GM23338 (cell line): ENCODE data around the gene MEGF11. TPM values are rescaled to one million over a fixed set of nuclear protein-coding genes. Genes with fewer than 3 reads are reported as not detected.

Experiments
- ATAC-seq: fragments of 200-7000 bp; cut with Tn5 transposase; 3 replicates; pipeline ENCODE4 v1.9.1; 2020
- DNase-seq: peaks from one replicate; pipeline ENCODE4 v3.0.0-alpha.2; 2015; ENCODE audit warnings: low spot score
- H2AFZ ChIP-seq: fragments of 200-600 bp; sonication (generic); 2 replicates; pipeline ENCODE4 v1.8.0; 2016; ENCODE audit warnings: antibody characterized with exemption, mild to moderate bottlenecking, moderate library complexity
- H3F3A ChIP-seq: fragments of 200-600 bp; sonication (generic); replicated peaks from 2 replicates; pipeline ENCODE4 v1.8.0; 2017; ENCODE audit warnings: antibody characterized with exemption, mixed run types, low read depth
- H3K27ac ChIP-seq: fragments of 200-600 bp; sonication (generic); 2 replicates; pipeline ENCODE4 v1.6.1; 2016; ENCODE audit warnings: low read depth
- H3K27me3 ChIP-seq: fragments of 200-600 bp; sonication (generic); 2 replicates; pipeline ENCODE4 v1.8.0; 2016; ENCODE audit warnings: mild to moderate bottlenecking, mixed run types, moderate library complexity; ENCODE audit not compliant: insufficient read depth
- H3K36me3 ChIP-seq: fragments of 200-600 bp; sonication (generic); 2 replicates; pipeline ENCODE4 v1.8.0; 2016; ENCODE audit warnings: mild to moderate bottlenecking; ENCODE audit not compliant: insufficient read depth
- H3K4me1 ChIP-seq: fragments of 200-600 bp; sonication (generic); 2 replicates; pipeline ENCODE4 v1.8.0; 2016; ENCODE audit warnings: mild to moderate bottlenecking, moderate library complexity; ENCODE audit not compliant: insufficient read depth
- H3K4me2 ChIP-seq: fragments of 200-600 bp; sonication (generic); 2 replicates; pipeline ENCODE4 v1.7.1; 2017; ENCODE audit warnings: mixed run types
- H3K4me3 ChIP-seq: fragments of 200-600 bp; sonication (generic); 2 replicates; pipeline ENCODE4 v1.6.1; 2016; ENCODE audit warnings: mixed run types
- H3K79me2 ChIP-seq: fragments of 200-600 bp; sonication (generic); replicated peaks from 2 replicates; pipeline ENCODE4 v1.8.0; 2017; ENCODE audit warnings: mild to moderate bottlenecking; ENCODE audit not compliant: insufficient read depth
- H3K9me2 ChIP-seq: fragments of 200-600 bp; sonication (generic); 2 replicates; pipeline ENCODE4 v1.8.0; 2017; ENCODE audit not compliant: insufficient read depth
- H4K20me1 ChIP-seq: fragments of 200-600 bp; sonication (generic); replicated peaks from 2 replicates; pipeline ENCODE4 v1.8.0; 2017; ENCODE audit warnings: mild to moderate bottlenecking; ENCODE audit not compliant: insufficient read depth
- H3K27ac Mint-ChIP-seq: 2 replicates; pipeline ENCODE4 v1.8.0; 2020; ENCODE audit warnings: inconsistent platforms, mild to moderate bottlenecking, moderate library complexity, mixed read lengths
- H3K27me3 Mint-ChIP-seq: 3 replicates; pipeline ENCODE4 v1.8.0; 2022; ENCODE audit warnings: low read depth, mild to moderate bottlenecking, moderate library complexity, mixed read lengths, inconsistent platforms; ENCODE audit not compliant: insufficient read depth, poor library complexity
- H3K36me3 Mint-ChIP-seq: 3 replicates; pipeline ENCODE4 v1.8.0; 2021; ENCODE audit warnings: low read depth, mild to moderate bottlenecking, inconsistent platforms, moderate library complexity, mixed read lengths
- H3K4me1 Mint-ChIP-seq: 3 replicates; pipeline ENCODE4 v1.8.0; 2020; ENCODE audit warnings: mild to moderate bottlenecking, inconsistent platforms, mixed read lengths
- H3K4me3 Mint-ChIP-seq: 3 replicates; pipeline ENCODE4 v1.8.0; 2021; ENCODE audit warnings: moderate library complexity, mild to moderate bottlenecking, inconsistent platforms, mixed read lengths
- H3K9me3 Mint-ChIP-seq: 3 replicates; pipeline ENCODE4 v1.8.0; 2020; ENCODE audit warnings: moderate library complexity, mild to moderate bottlenecking, inconsistent platforms, mixed read lengths
- CREB1 ChIP-seq: fragments of 250-450 bp; sonication (Bioruptor Pico); IDR thresholded peaks from 2 replicates; pipeline ENCODE4 v1.5.0; 2020; ENCODE audit warnings: low read depth, mild to moderate bottlenecking, moderate library complexity
- EZH2phosphoT487 ChIP-seq: fragments of 200-600 bp; sonication (generic); IDR thresholded peaks from one replicate; pipeline ENCODE4 v1.8.1; 2018; ENCODE audit warnings: antibody characterized with exemption; ENCODE audit not compliant: unreplicated experiment
- JUNB ChIP-seq: IDR thresholded peaks from one replicate; pipeline ENCODE4 v1.6.1; 2016; ENCODE audit warnings: antibody characterized with exemption; ENCODE audit not compliant: unreplicated experiment
- STAT1 ChIP-seq: IDR thresholded peaks from one replicate; pipeline ENCODE4 v1.6.1; 2016; ENCODE audit warnings: antibody characterized with exemption; ENCODE audit not compliant: unreplicated experiment
- ZNF331 ChIP-seq: fragments of 250-450 bp; sonication (Bioruptor Pico); IDR thresholded peaks from 2 replicates; pipeline ENCODE4 v1.5.0; 2020; ENCODE audit warnings: low read depth, mild to moderate bottlenecking, moderate library complexity
- polyA plus RNA-seq: library from polyadenylated mRNA; unstranded; fragments of >200 nt; fragmentation: Nextera tagmentation; extraction: Ambion mirVana; gene quantifications from 2 replicates; pipeline ENCODE4 v1.2.1, GENCODE V29; 2016
- total RNA-seq: library from RNA; depleted of rRNA; stranded (reverse); fragments of >200 nt; shearing (Covaris generic); gene quantifications from 2 replicates; pipeline ENCODE4 v1.2.3, GENCODE V29; 2014
- TF ChIP-seq, protein P1 (sequence below): fragments of 250-450 bp; sonication (Bioruptor Pico); IDR thresholded peaks from 2 replicates; pipeline ENCODE4 v1.5.0; 2020; ENCODE audit warnings: mild to moderate bottlenecking, moderate library complexity
- TF ChIP-seq, protein P2 (sequence below): IDR thresholded peaks from 2 replicates; pipeline ENCODE4 v1.6.1; 2016; ENCODE audit warnings: antibody characterized with exemption

The MEGF11 gene
- total and polyA plus RNA-seq, 2 experiments from 2014 or later, result 1.3 to 1.9 TPM

DNA sequence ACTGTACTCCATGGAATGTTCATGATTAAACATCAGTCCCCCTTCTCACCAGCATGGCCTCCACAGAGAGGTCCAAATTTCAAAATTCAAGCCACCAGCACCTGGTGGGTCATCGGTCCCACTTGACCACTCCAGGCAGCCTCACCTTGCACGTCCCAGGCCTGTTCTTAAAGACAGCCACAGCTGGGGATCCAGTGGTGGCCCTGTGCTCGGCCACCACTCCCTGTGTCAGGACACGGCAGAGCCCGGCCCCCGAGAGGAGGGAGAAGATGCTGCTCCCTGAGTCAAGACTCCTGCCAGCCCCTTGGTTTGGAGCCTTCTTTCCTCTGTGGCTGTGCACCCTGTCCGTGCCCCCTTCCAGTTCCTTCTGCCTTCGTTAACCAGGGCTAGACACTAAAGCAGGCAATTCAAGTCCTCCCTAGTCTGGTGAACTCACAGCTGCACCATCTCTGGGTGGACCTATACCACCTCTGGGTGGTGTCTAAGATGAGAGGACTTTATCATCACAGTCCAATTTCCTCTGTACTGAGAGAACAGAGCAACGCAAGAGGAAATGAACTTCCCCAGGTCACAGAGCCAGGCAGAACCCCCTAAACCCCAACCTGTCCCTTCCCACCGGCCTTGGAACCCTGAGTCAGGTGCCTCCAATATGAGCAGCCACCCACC lies 97.1 kb downstream of the MEGF11 start:
- Mint-ChIP-seq H3K27ac (no peak overlapping the region), H3K36me3 (no peaks in the 10 kb centered on the region; the same call in 2 of the 3 replicates), H3K4me3 (no peak overlapping the region), H3K4me1 (peaks cover 2% of the 10 kb centered on the region), H3K9me3 (no peaks in the 10 kb centered on the region), H3K27me3 (peaks cover 10% of the 10 kb centered on the region)
- no peak for ATAC-seq
- Histone ChIP-seq H3K27ac (no peak overlapping the region), H2AFZ (no peak overlapping the region), H3K27me3 (no peaks in the 10 kb centered on the region), H4K20me1 (no peaks in the 10 kb centered on the region), H3K79me2 (no peaks in the 10 kb centered on the region), H3K4me3 (no peak overlapping the region), H3K36me3 (no peaks in the 10 kb centered on the region), H3F3A (no peaks in the 10 kb centered on the region), H3K4me1 (no peaks in the 10 kb centered on the region), H3K9me2 (0 out of 2 replicates have a peak, but pooled peaks cover 3% of the 10 kb centered on the region), H3K4me2 (no peak overlapping the region)
- no peak for DNase-seq
- TF ChIP-seq ZNF331 (CRISPR knock-in tag) (no peak), CREB1 (no peak), JUNB (no peak), STAT1 (no peak), EZH2phosphoT487 (no peak)
- TF ChIP-seq, protein P1, sequence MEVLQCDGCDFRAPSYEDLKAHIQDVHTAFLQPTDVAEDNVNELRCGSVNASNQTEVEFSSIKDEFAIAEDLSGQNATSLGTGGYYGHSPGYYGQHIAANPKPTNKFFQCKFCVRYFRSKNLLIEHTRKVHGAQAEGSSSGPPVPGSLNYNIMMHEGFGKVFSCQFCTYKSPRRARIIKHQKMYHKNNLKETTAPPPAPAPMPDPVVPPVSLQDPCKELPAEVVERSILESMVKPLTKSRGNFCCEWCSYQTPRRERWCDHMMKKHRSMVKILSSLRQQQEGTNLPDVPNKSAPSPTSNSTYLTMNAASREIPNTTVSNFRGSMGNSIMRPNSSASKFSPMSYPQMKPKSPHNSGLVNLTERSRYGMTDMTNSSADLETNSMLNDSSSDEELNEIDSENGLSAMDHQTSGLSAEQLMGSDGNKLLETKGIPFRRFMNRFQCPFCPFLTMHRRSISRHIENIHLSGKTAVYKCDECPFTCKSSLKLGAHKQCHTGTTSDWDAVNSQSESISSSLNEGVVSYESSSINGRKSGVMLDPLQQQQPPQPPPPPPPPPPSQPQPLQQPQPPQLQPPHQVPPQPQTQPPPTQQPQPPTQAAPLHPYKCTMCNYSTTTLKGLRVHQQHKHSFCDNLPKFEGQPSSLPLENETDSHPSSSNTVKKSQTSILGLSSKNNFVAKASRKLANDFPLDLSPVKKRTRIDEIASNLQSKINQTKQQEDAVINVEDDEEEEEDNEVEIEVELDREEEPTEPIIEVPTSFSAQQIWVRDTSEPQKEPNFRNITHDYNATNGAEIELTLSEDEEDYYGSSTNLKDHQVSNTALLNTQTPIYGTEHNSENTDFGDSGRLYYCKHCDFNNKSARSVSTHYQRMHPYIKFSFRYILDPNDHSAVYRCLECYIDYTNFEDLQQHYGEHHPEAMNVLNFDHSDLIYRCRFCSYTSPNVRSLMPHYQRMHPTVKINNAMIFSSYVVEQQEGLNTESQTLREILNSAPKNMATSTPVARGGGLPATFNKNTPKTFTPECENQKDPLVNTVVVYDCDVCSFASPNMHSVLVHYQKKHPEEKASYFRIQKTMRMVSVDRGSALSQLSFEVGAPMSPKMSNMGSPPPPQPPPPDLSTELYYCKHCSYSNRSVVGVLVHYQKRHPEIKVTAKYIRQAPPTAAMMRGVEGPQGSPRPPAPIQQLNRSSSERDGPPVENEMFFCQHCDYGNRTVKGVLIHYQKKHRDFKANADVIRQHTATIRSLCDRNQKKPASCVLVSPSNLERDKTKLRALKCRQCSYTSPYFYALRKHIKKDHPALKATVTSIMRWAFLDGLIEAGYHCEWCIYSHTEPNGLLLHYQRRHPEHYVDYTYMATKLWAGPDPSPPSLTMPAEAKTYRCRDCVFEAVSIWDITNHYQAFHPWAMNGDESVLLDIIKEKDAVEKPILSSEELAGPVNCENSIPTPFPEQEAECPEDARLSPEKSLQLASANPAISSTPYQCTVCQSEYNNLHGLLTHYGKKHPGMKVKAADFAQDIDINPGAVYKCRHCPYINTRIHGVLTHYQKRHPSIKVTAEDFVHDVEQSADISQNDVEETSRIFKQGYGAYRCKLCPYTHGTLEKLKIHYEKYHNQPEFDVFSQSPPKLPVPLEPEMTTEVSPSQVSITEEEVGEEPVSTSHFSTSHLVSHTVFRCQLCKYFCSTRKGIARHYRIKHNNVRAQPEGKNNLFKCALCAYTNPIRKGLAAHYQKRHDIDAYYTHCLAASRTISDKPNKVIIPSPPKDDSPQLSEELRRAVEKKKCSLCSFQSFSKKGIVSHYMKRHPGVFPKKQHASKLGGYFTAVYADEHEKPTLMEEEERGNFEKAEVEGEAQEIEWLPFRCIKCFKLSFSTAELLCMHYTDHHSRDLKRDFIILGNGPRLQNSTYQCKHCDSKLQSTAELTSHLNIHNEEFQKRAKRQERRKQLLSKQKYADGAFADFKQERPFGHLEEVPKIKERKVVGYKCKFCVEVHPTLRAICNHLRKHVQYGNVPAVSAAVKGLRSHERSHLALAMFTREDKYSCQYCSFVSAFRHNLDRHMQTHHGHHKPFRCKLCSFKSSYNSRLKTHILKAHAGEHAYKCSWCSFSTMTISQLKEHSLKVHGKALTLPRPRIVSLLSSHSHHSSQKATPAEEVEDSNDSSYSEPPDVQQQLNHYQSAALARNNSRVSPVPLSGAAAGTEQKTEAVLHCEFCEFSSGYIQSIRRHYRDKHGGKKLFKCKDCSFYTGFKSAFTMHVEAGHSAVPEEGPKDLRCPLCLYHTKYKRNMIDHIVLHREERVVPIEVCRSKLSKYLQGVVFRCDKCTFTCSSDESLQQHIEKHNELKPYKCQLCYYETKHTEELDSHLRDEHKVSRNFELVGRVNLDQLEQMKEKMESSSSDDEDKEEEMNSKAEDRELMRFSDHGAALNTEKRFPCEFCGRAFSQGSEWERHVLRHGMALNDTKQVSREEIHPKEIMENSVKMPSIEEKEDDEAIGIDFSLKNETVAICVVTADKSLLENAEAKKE (CRISPR knock-in tag), result no peak
- TF ChIP-seq, protein P2, sequence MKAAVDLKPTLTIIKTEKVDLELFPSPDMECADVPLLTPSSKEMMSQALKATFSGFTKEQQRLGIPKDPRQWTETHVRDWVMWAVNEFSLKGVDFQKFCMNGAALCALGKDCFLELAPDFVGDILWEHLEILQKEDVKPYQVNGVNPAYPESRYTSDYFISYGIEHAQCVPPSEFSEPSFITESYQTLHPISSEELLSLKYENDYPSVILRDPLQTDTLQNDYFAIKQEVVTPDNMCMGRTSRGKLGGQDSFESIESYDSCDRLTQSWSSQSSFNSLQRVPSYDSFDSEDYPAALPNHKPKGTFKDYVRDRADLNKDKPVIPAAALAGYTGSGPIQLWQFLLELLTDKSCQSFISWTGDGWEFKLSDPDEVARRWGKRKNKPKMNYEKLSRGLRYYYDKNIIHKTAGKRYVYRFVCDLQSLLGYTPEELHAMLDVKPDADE, result no peak
